SK-N-SH treated with all-trans-retinoic acid at 6 μM for 48 hours (cell line): ENCODE data around the gene ZNF575.

Source experiments
- ATAC-seq: fragments of 200-7000 bp; cut with Tn5 transposase; 3 replicates; pipeline ENCODE4 v1.9.1; 2020; ENCODE audit warnings: mild to moderate bottlenecking, moderate library complexity
- ARNTL ChIP-seq: fragments of 450-650 bp; formaldehyde crosslinking; IDR thresholded peaks from 2 replicates; pipeline ENCODE4 v1.5.0; 2020; ENCODE audit warnings: low read depth, mild to moderate bottlenecking, moderate library complexity, borderline replicate concordance
- BACH2 ChIP-seq: fragments of 250-450 bp; sonication (Bioruptor Pico); IDR thresholded peaks from 2 replicates; pipeline ENCODE4 v1.9.0; 2021; ENCODE audit warnings: mild to moderate bottlenecking, borderline replicate concordance
- CSRNP3 ChIP-seq: fragments of 250-450 bp; sonication (Bioruptor Pico); IDR thresholded peaks from 2 replicates; pipeline ENCODE4 v1.5.1; 2021; ENCODE audit warnings: mild to moderate bottlenecking, moderate library complexity
- ESRRG ChIP-seq: fragments of 250-450 bp; sonication (Bioruptor Pico); IDR thresholded peaks from 2 replicates; pipeline ENCODE4 v1.6.1; 2021; ENCODE audit warnings: mild to moderate bottlenecking
- OSR1 ChIP-seq: fragments of 250-450 bp; sonication (Bioruptor Pico); IDR thresholded peaks from 2 replicates; pipeline ENCODE4 v1.8.0; 2022; ENCODE audit warnings: moderate library complexity, mild to moderate bottlenecking, inconsistent platforms
- PATZ1 ChIP-seq: fragments of 250-450 bp; sonication (Bioruptor Pico); IDR thresholded peaks from 2 replicates; pipeline ENCODE4 v1.8.0; 2020; ENCODE audit warnings: mild to moderate bottlenecking, moderate library complexity, borderline replicate concordance
- PPARA ChIP-seq: fragments of 250-450 bp; sonication (Bioruptor Pico); IDR thresholded peaks from 2 replicates; pipeline ENCODE4 v1.5.0; 2020; ENCODE audit warnings: mild to moderate bottlenecking, borderline replicate concordance
- TCF4 ChIP-seq: fragments of 250-450 bp; sonication (Bioruptor Pico); IDR thresholded peaks from 2 replicates; pipeline ENCODE4 v1.8.0; 2021; ENCODE audit warnings: mild to moderate bottlenecking, moderate library complexity, borderline replicate concordance
- TOX ChIP-seq: fragments of 250-450 bp; sonication (Bioruptor Pico); IDR thresholded peaks from 2 replicates; pipeline ENCODE4 v1.8.0; 2021; ENCODE audit warnings: mild to moderate bottlenecking, moderate library complexity, borderline replicate concordance
- ZC3H10 ChIP-seq: fragments of 250-450 bp; sonication (Bioruptor Pico); IDR thresholded peaks from 2 replicates; pipeline ENCODE4 v1.5.1; 2021; ENCODE audit warnings: mild to moderate bottlenecking, moderate library complexity
- ZFP3 ChIP-seq: fragments of 250-450 bp; sonication (Bioruptor Pico); IDR thresholded peaks from 2 replicates; pipeline ENCODE4 v1.5.0; 2020; ENCODE audit warnings: mild to moderate bottlenecking, moderate library complexity
- ZFP30 ChIP-seq: fragments of 450-650 bp; formaldehyde crosslinking; IDR thresholded peaks from 2 replicates; pipeline ENCODE4 v1.5.0; 2022; ENCODE audit warnings: mild to moderate bottlenecking, moderate library complexity
- ZNF565 ChIP-seq: fragments of 450-650 bp; formaldehyde crosslinking; conservative IDR thresholded peaks from 2 replicates; pipeline ENCODE4 v1.5.0; 2020; ENCODE audit warnings: low read depth, mild to moderate bottlenecking, moderate library complexity
- ZNF8 ChIP-seq: fragments of 450-650 bp; formaldehyde crosslinking; IDR thresholded peaks from 2 replicates; pipeline ENCODE4 v1.5.0; 2020; ENCODE audit warnings: mild to moderate bottlenecking, moderate library complexity
- TF ChIP-seq, protein P1 (sequence below): fragments of 250-450 bp; sonication (Bioruptor Pico); IDR thresholded peaks from 2 replicates; pipeline ENCODE4 v1.5.1; 2020; ENCODE audit warnings: low read depth, mild to moderate bottlenecking, moderate library complexity
- TF ChIP-seq, protein P2 (sequence below): fragments of 250-450 bp; sonication (Bioruptor Pico); IDR thresholded peaks from 2 replicates; pipeline ENCODE4 v1.8.0; 2021; ENCODE audit warnings: low read depth, mild to moderate bottlenecking, moderate library complexity, borderline replicate concordance

Gene ZNF575

DNA sequence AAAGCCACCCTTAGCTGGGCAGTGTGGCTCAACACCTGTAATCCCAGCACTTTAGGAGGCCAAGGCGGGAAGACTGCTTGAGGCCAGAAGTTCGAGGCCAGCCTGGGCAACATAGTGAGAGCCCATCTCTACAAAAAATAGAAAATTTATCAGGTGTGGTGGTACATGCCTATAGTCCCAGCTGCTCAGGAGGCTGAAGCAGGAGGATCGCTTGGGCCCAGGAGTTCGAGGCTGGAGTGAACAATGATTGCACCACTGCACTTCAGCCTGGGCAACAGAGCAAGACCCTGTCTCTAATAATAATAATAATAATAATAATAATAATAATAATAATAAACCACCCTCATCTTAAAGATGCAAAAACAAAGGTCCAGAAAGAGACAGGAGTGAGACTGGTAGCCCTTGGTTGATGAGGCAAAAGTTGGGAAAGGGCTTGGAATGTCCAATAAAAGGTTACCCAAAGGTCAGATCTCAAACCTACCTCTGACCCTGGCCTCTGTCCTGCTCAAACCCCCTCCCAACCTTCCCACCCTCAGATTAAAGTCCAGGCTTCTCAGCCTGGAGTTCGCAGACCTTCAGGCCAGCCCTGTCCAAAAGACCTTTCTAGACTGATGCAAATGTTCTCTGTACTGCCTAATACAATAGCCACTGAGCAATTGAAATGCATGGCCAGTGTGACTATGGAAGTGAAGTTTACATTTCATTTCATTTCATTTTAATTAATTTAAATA lies 9.1 kb downstream of the ZNF575 start:
- no peak for TF ChIP-seq PPARA
- no peak for TF ChIP-seq ZNF565 (CRISPR knock-in tag)
- TF ChIP-seq CSRNP3 (CRISPR knock-in tag), result no peak
- no peak for TF ChIP-seq ESRRG (CRISPR knock-in tag)
- TF ChIP-seq TOX (CRISPR knock-in tag), result no peak
- no peak for TF ChIP-seq ZNF8 (CRISPR knock-in tag)
- no peak for TF ChIP-seq ARNTL
- TF ChIP-seq ZFP3 (CRISPR knock-in tag), result no peak
- no peak for TF ChIP-seq BACH2 (CRISPR knock-in tag)
- TF ChIP-seq, all 23 proteins: peak for 0
- no peak for ATAC-seq

DNA sequence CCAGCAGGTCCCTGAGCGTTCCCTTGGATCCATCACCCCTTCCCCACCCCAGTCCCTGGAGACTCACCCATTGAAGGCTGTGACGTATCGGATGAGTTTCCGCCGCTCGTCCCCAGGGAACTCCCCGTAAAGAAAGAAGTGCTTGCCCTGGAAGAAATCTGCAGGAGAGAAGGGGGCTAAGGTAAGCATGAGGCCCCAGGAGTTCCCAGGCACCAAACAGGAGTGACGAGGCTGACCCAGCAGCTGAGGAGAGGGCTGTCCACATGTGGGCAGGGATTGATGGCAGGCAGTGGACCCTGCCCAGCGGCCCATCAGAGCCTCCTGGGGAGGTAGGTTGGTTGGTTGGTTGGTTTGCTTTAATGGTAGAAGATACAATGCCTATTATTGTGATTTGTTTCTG lies 11.1 kb downstream of the ZNF575 start:
- TF ChIP-seq ZC3H10 (CRISPR knock-in tag), result no peak
- no peak for TF ChIP-seq CSRNP3 (CRISPR knock-in tag)
- TF ChIP-seq BACH2 (CRISPR knock-in tag), result no peak
- no peak for ATAC-seq

DNA sequence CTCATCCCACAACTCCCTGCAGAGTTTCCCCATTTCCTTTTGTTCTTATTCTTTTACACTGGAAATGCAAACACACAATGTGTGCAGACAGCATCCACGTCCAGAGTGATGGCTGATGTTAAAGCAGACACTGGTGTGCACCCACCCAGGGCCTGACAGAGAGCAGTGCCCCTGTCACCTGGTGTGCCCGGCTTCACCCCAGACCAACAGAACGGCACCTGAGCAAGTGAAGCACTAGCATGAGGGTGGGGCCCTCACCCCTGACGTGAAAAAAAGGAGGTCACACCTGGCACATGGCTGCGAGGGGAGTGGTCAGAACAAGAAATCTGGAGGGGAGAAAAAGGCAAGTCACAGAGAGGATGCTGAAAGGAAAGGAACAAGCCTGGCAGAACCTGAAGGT lies 12.3 kb downstream of the ZNF575 start:
- TF ChIP-seq TCF4 (CRISPR knock-in tag), result no peak
- TF ChIP-seq BACH2 (CRISPR knock-in tag), result no peak
- TF ChIP-seq CSRNP3 (CRISPR knock-in tag), result no peak
- no peak for TF ChIP-seq ARNTL
- TF ChIP-seq, protein P1, sequence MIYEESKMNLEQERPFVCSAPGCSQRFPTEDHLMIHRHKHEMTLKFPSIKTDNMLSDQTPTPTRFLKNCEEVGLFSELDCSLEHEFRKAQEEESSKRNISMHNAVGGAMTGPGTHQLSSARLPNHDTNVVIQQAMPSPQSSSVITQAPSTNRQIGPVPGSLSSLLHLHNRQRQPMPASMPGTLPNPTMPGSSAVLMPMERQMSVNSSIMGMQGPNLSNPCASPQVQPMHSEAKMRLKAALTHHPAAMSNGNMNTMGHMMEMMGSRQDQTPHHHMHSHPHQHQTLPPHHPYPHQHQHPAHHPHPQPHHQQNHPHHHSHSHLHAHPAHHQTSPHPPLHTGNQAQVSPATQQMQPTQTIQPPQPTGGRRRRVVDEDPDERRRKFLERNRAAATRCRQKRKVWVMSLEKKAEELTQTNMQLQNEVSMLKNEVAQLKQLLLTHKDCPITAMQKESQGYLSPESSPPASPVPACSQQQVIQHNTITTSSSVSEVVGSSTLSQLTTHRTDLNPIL (CRISPR knock-in tag), result no peak
- TF ChIP-seq, protein P2, sequence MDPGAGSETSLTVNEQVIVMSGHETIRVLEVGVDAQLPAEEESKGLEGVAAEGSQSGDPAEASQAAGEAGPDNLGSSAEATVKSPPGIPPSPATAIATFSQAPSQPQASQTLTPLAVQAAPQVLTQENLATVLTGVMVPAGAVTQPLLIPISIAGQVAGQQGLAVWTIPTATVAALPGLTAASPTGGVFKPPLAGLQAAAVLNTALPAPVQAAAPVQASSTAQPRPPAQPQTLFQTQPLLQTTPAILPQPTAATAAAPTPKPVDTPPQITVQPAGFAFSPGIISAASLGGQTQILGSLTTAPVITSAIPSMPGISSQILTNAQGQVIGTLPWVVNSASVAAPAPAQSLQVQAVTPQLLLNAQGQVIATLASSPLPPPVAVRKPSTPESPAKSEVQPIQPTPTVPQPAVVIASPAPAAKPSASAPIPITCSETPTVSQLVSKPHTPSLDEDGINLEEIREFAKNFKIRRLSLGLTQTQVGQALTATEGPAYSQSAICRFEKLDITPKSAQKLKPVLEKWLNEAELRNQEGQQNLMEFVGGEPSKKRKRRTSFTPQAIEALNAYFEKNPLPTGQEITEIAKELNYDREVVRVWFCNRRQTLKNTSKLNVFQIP (CRISPR knock-in tag), result no peak
- no peak for ATAC-seq

- ATAC-seq, result no peak
- TF ChIP-seq ZC3H10 (CRISPR knock-in tag), result no peak
- no peak for TF ChIP-seq ESRRG (CRISPR knock-in tag)
- TF ChIP-seq PATZ1 (CRISPR knock-in tag), result no peak
- TF ChIP-seq CSRNP3 (CRISPR knock-in tag), result no peak
- no peak for TF ChIP-seq ZFP30 (CRISPR knock-in tag)
- TF ChIP-seq TCF4 (CRISPR knock-in tag), result no peak
- TF ChIP-seq OSR1, result no peak
- TF ChIP-seq, protein P1 (CRISPR knock-in tag), result no peak
- no peak for TF ChIP-seq ZNF8 (CRISPR knock-in tag)
Measured at GRCh38 chr19:43545981-43546380, 13.0 kb downstream of the ZNF575 start.
